Measurements from ENCODE around the gene PLXNA4. TPM values are rescaled to one million over a fixed set of nuclear protein-coding genes. Genes with fewer than 3 reads are reported as not detected.

The PLXNA4 gene
- polyA plus RNA-seq, 1 experiment: 0.22 TPM

GRCh38 chr7:132197772-132198171, 378.5 kb downstream of the PLXNA4 start:
- ChIA-PET CTCF (interaction anchor here (0.6 kb wide), 1 partner anchor 193 kb away, joined by 3 read pairs; no protein-coding TSS in a partner anchor), POLR2A (no interaction called here)
- Histone ChIP-seq H3K27me3 (ENCODE audit: control insufficient read depth, insufficient read depth, low read length) (no peaks in the 10 kb centered on the region), H3K4me3 (ENCODE audit: low read depth, low read length) (no peak overlapping the region), H3K36me3 (ENCODE audit: control insufficient read depth, insufficient read depth, low read length) (no peaks in the 10 kb centered on the region)
- no peak for TF ChIP-seq CTCF (IDR thresholded peaks at IDR 0.05; ENCODE audit: insufficient read depth, low read depth, low read length)
- DNase-seq (ENCODE audit: low read depth): no peak

- H3K27me3 ChIP-seq (ENCODE audit: control insufficient read depth, insufficient read depth, low read length): no peaks in the 10 kb centered on the region
- no peaks in the 10 kb centered on the region for H3K36me3 ChIP-seq (ENCODE audit: control insufficient read depth, insufficient read depth, low read length)
- POLR2A ChIA-PET: no interaction called here
- no peak for TF ChIP-seq CTCF (IDR thresholded peaks at IDR 0.05; ENCODE audit: insufficient read depth, low read depth, low read length)
- no peak for DNase-seq (ENCODE audit: low read depth)
- CTCF ChIA-PET: no interaction called here
- H3K4me3 ChIP-seq (ENCODE audit: low read depth, low read length): no peak overlapping the region
Observed at GRCh38 chr7:132193898-132194297, 382.4 kb downstream of the PLXNA4 start.

GRCh38 chr7:132192809-132193208, 383.5 kb downstream of the PLXNA4 start:
- no peak for DNase-seq (ENCODE audit: low read depth)
- CTCF ChIA-PET: interaction anchor here (0.6 kb wide), 1 partner anchor 466 kb away, joined by 3 read pairs; no protein-coding TSS in a partner anchor
- POLR2A ChIA-PET: no interaction called here
- Histone ChIP-seq H3K4me3 (ENCODE audit: low read depth, low read length) (no peak overlapping the region), H3K27me3 (ENCODE audit: control insufficient read depth, insufficient read depth, low read length) (no peaks in the 10 kb centered on the region), H3K36me3 (ENCODE audit: control insufficient read depth, insufficient read depth, low read length) (no peaks in the 10 kb centered on the region)
- TF ChIP-seq CTCF (IDR thresholded peaks at IDR 0.05; ENCODE audit: insufficient read depth, low read depth, low read length): no peak

GRCh38 chr7:132191418-132191817, 384.9 kb downstream of the PLXNA4 start:
- no peak for TF ChIP-seq CTCF (IDR thresholded peaks at IDR 0.05; ENCODE audit: insufficient read depth, low read depth, low read length)
- Histone ChIP-seq H3K36me3 (ENCODE audit: control insufficient read depth, insufficient read depth, low read length) (no peaks in the 10 kb centered on the region), H3K4me3 (ENCODE audit: low read depth, low read length) (no peak overlapping the region), H3K27me3 (ENCODE audit: control insufficient read depth, insufficient read depth, low read length) (no peaks in the 10 kb centered on the region)
- ChIA-PET CTCF (interaction anchor here (0.8 kb wide), 1 partner anchor 11 kb away, joined by 5 read pairs; no protein-coding TSS in a partner anchor), POLR2A (no interaction called here)
- no peak for DNase-seq (ENCODE audit: low read depth)

- H3K27me3 ChIP-seq (ENCODE audit: control insufficient read depth, insufficient read depth, low read length): no peaks in the 10 kb centered on the region
- ChIA-PET POLR2A (no interaction called here), CTCF (no interaction called here)
- TF ChIP-seq CTCF (IDR thresholded peaks at IDR 0.05; ENCODE audit: insufficient read depth, low read depth, low read length): no peak
- no peak overlapping the region for H3K4me3 ChIP-seq (ENCODE audit: low read depth, low read length)
- no peak for DNase-seq (ENCODE audit: low read depth)
- no peaks in the 10 kb centered on the region for H3K36me3 ChIP-seq (ENCODE audit: control insufficient read depth, insufficient read depth, low read length)
Observed at GRCh38 chr7:132190683-132191082, 385.6 kb downstream of the PLXNA4 start.
